Vagina (tissue), 2 donors: Measurements from ENCODE around the gene CCSER1. TPM values are rescaled to one million over a fixed set of nuclear protein-coding genes. Genes with fewer than 3 reads are reported as not detected.
"Not testable (repeated sequence)": the region's sequence is repeated elsewhere in the genome, so short reads cannot be mapped to it uniquely, and the experiment has no call there.

Source experiments
- DNase-seq, 2 donors: peaks; one replicate each; pipeline ENCODE4 v3.0.0-alpha.2; 2017; ENCODE audit errors: extremely low spot score in 2 of 2
- H3K27ac ChIP-seq: fragments of 200-600 bp; sonication (generic); one replicate; pipeline ENCODE4 v1.5.1; 2019
- H3K27me3 ChIP-seq: fragments of 200-600 bp; sonication (generic); one replicate; pipeline ENCODE4 v1.5.1; 2019
- H3K36me3 ChIP-seq, 2 donors: fragments of 200-600 bp; sonication (generic); one replicate each; pipeline ENCODE4 v1.5.1; 2017 to 2019
- H3K4me1 ChIP-seq: fragments of 200-600 bp; sonication (generic); one replicate; pipeline ENCODE4 v1.5.1; 2019
- H3K4me3 ChIP-seq, 2 donors: fragments of 200-600 bp; sonication (generic); 1 replicate in 1 of 2; 2 replicates in 1 of 2; pipeline ENCODE4 v1.5.1; 2016 to 2019
- H3K9me3 ChIP-seq: fragments of 200-600 bp; sonication (generic); one replicate; pipeline ENCODE4 v1.5.1; 2019
- CTCF ChIP-seq, 3 experiments: fragments of 450-650 bp in 2 of 3; fragments of 200-600 bp in 1 of 3; sonication (generic) in 1 of 3; IDR thresholded peaks; one replicate each; pipeline ENCODE4 v1.5.1; 2017 to 2019; ENCODE audit warnings: antibody characterized with exemption in 3 of 3, mild to moderate bottlenecking in 2 of 3, moderate library complexity in 2 of 3
- POLR2A ChIP-seq, 2 donors: fragments of 450-650 bp; IDR thresholded peaks; one replicate each; pipeline ENCODE4 v1.6.1; 2017; ENCODE audit warnings: antibody characterized with exemption in 2 of 2, mild to moderate bottlenecking in 2 of 2, moderate library complexity in 2 of 2
- POLR2AphosphoS5 ChIP-seq, 2 donors: sonication (generic); formaldehyde crosslinking; IDR thresholded peaks; one replicate each; pipeline ENCODE4 v1.9.0; 2017; ENCODE audit warnings: antibody characterized with exemption in 2 of 2, mild to moderate bottlenecking in 2 of 2, low read depth in 1 of 2; ENCODE audit not compliant: insufficient read depth in 1 of 2
- intact Hi-C: fragments of 100-400 bp; cut with DNase I; formaldehyde crosslinking; loops from one replicate; pipeline ENCODE4 v1.15.1; 2023
- total RNA-seq: library from RNA; depleted of rRNA; stranded (reverse); fragments of >200 nt; gene quantifications from one replicate; pipeline ENCODE4 v1.2.3, GENCODE V29; 2016

The CCSER1 gene
- total RNA-seq, 1 donor from 2014 or later, result 8.1 TPM

- DNase-seq, result no peak
- Histone ChIP-seq H3K4me3 (no peak overlapping the region), H3K27ac (no peak overlapping the region), H3K4me1 (no peaks in the 10 kb centered on the region), H3K36me3 (no peaks in the 10 kb centered on the region), H3K9me3 (no peaks in the 10 kb centered on the region), H3K27me3 (no peaks in the 10 kb centered on the region)
- TF ChIP-seq POLR2AphosphoS5 (IDR thresholded peaks at IDR 0.05; ENCODE audit: insufficient read depth in 1 of 2, low read depth in 1 of 2) (no peak), CTCF (IDR thresholded peaks at IDR 0.05) (no peak), POLR2A (IDR thresholded peaks at IDR 0.05) (no peak)
- intact Hi-C loops, result no loop called here
Observed at GRCh38 chr4:91621446-91621845, 1494.3 kb downstream of the CCSER1 start.

- H3K27ac ChIP-seq, result no peak overlapping the region
- no peak for DNase-seq
- intact Hi-C loops, result no loop called here
- H3K4me3 ChIP-seq, result no peak overlapping the region
- H3K9me3 ChIP-seq, result no peaks in the 10 kb centered on the region
- H3K27me3 ChIP-seq, result no peaks in the 10 kb centered on the region
- TF ChIP-seq POLR2A (IDR thresholded peaks at IDR 0.05) (no peak), CTCF (IDR thresholded peaks at IDR 0.05) (no peak), POLR2AphosphoS5 (IDR thresholded peaks at IDR 0.05; ENCODE audit: insufficient read depth in 1 of 2, low read depth in 1 of 2) (no peak)
- no peaks in the 10 kb centered on the region for H3K4me1 ChIP-seq
- no peaks in the 10 kb centered on the region for H3K36me3 ChIP-seq
Observed at GRCh38 chr4:91622925-91623602, 1495.9 kb downstream of the CCSER1 start.

GRCh38 chr4:91623603-91623967 lies 1496.4 kb downstream of the CCSER1 start:
- intact Hi-C loops, H3K27ac ChIP-seq, DNase-seq, H3K9me3 ChIP-seq, H3K27me3 ChIP-seq, H3K4me3 ChIP-seq, H3K4me1 ChIP-seq, H3K36me3 ChIP-seq: not testable (repeated sequence)

GRCh38 chr4:91630054-91630453 lies 1502.9 kb downstream of the CCSER1 start:
- no peak for DNase-seq
- Histone ChIP-seq H3K27ac (no peak overlapping the region), H3K36me3 (no peaks in the 10 kb centered on the region), H3K9me3 (no peaks in the 10 kb centered on the region), H3K27me3 (no peaks in the 10 kb centered on the region), H3K4me3 (no peak overlapping the region), H3K4me1 (no peaks in the 10 kb centered on the region)
- no peak for TF ChIP-seq CTCF (IDR thresholded peaks at IDR 0.05)
- TF ChIP-seq POLR2A (IDR thresholded peaks at IDR 0.05), result no peak
- no peak for TF ChIP-seq POLR2AphosphoS5 (IDR thresholded peaks at IDR 0.05; ENCODE audit: insufficient read depth in 1 of 2, low read depth in 1 of 2)
- intact Hi-C loops, result no loop called here

GRCh38 chr4:91630764-91631163 lies 1503.6 kb downstream of the CCSER1 start:
- Histone ChIP-seq H3K4me1 (no peaks in the 10 kb centered on the region), H3K9me3 (no peaks in the 10 kb centered on the region), H3K27ac (no peak overlapping the region), H3K27me3 (no peaks in the 10 kb centered on the region), H3K4me3 (no peak overlapping the region), H3K36me3 (no peaks in the 10 kb centered on the region)
- no peak for DNase-seq
- TF ChIP-seq CTCF (IDR thresholded peaks at IDR 0.05) (no peak), POLR2AphosphoS5 (IDR thresholded peaks at IDR 0.05; ENCODE audit: insufficient read depth in 1 of 2, low read depth in 1 of 2) (no peak), POLR2A (IDR thresholded peaks at IDR 0.05) (no peak)
- intact Hi-C loops, result no loop called here
